NCI-H526 treated with DMSO at 0.1 percent for 48 hours (cell line): ENCODE data around the gene TMEM254.
"Not testable (repeated sequence)": the region's sequence is repeated elsewhere in the genome, so short reads cannot be mapped to it uniquely, and the experiment has no call there.

Source experiments
- DNase-seq: peaks from one replicate; lab custom pipeline; 2025; lab: John Stamatoyannopoulos, UW

The TMEM254 gene

GRCh38 chr10:80133206-80133605 is 54.7 kb downstream of the TMEM254 start:
- no peak for DNase-seq

GRCh38 chr10:80133687-80134086 is 55.2 kb downstream of the TMEM254 start:
- not testable (repeated sequence) for DNase-seq

- no peak for DNase-seq
Observed at GRCh38 chr10:80136134-80136571, 57.7 kb downstream of the TMEM254 start.

GRCh38 chr10:80137031-80137862 is 58.8 kb downstream of the TMEM254 start:
- DNase-seq, result no peak

GRCh38 chr10:80137920-80138319 is 59.5 kb downstream of the TMEM254 start:
- DNase-seq, result no peak

- no peak for DNase-seq
Observed at GRCh38 chr10:80139265-80139664, 60.8 kb downstream of the TMEM254 start.

GRCh38 chr10:80140251-80140650 is 61.8 kb downstream of the TMEM254 start:
- DNase-seq, result no peak

GRCh38 chr10:80141696-80142460 is 63.4 kb downstream of the TMEM254 start:
- DNase-seq, result no peak
